Measurements from ENCODE around the gene CCNC. TPM values are rescaled to one million over a fixed set of nuclear protein-coding genes. Genes with fewer than 3 reads are reported as not detected.

Gene CCNC
- total and polyA plus RNA-seq, 9 donors, result 35.5 to 51.7 (median 43.0) TPM

DNA sequence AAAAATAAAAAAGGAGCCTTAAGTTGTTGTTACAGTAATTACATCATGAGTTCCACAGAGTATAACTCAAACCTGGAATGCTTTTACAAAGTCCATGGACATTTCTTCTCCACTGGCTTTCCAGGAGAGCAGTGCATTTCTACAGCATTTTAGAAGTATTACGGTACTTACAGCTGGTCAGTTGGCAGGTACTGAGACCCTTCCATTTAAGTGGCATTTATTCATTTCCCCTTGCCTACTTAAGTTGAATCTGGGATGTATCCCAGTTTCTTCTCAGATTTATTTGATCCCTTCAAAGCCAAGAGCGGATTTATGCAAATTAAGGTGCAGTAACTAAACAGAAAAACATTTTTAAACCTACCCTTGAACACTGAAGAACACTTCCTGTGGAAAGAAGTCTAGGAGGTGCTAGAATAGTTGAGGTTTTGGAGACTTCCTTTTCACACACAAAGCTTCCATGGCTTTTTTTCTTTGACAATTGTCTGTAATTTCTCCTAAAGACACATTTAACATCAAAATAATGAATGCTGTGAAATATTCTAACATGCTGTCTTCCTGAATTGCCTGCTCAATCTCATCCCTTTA, 41.5 kb upstream of the CCNC start:
- WGBS (ENCODE audit: insufficient coverage), result no CpG with 5 or more reads among the region's 2 CpGs
- no peaks in the 10 kb centered on the region for H3K36me3 ChIP-seq (ENCODE audit: control insufficient read depth, insufficient read depth, low read length)
- H3K4me3 ChIP-seq (ENCODE audit: low read length), result no peak overlapping the region
- no peak for DNase-seq
- H3K9me3 ChIP-seq (replicated peaks; ENCODE audit: control insufficient read depth, low read depth, low read length), result no peaks in the 10 kb centered on the region
- H3K4me1 ChIP-seq (ENCODE audit: control insufficient read depth, insufficient read depth, low read length), result peaks cover 21% of the 10 kb centered on the region
- no peak overlapping the region for H3K27ac ChIP-seq (ENCODE audit: low read length)
- H3K27me3 ChIP-seq (ENCODE audit: control insufficient read depth, insufficient read depth, low read length), result peaks cover 84% of the 10 kb centered on the region

DNA sequence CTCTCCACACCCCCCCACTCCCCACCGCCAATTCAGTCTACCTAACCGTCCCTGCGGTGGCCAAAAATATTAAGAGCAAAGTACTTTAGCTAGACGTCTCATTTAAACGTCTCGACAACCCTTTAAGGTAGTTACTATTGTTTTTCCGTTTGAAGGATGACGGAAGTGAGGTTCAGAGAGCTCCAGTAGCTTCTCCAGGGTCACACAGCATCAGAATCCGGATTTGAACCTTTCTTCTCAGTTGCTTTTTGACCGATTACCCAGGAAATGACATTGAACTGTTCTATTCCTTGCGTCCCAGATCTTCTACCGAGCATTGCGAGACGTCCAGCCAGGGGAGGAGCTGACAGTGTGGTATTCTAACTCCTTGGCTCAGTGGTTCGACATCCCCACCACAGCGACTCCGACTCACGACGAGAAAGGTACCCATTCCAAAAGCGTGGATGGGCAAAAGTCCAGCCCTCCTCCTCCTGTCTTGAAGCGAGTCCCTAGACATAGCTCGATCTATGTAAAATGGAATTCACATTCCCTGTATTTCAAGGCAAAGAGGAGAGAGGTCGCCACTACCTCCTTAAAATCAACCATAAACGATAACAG, 40.5 kb upstream of the CCNC start:
- Histone ChIP-seq H3K4me3 (ENCODE audit: low read length) (no peak overlapping the region), H3K27me3 (ENCODE audit: control insufficient read depth, insufficient read depth, low read length) (peaks cover 84% of the 10 kb centered on the region), H3K9me3 (replicated peaks; ENCODE audit: control insufficient read depth, low read depth, low read length) (no peaks in the 10 kb centered on the region), H3K4me1 (ENCODE audit: control insufficient read depth, insufficient read depth, low read length) (peaks cover 20% of the 10 kb centered on the region), H3K36me3 (ENCODE audit: control insufficient read depth, insufficient read depth, low read length) (no peaks in the 10 kb centered on the region), H3K27ac (ENCODE audit: low read length) (no peak overlapping the region)
- no peak for DNase-seq
- WGBS (ENCODE audit: insufficient coverage), result 0% methylated on average over 8 of the region's 24 CpGs

- no peaks in the 10 kb centered on the region for H3K36me3 ChIP-seq (ENCODE audit: control insufficient read depth, insufficient read depth, low read length)
- peaks cover 24% of the 10 kb centered on the region for H3K4me1 ChIP-seq (ENCODE audit: control insufficient read depth, insufficient read depth, low read length)
- no peak overlapping the region for H3K27ac ChIP-seq (ENCODE audit: low read length)
- H3K27me3 ChIP-seq (ENCODE audit: control insufficient read depth, insufficient read depth, low read length), result peaks cover 85% of the 10 kb centered on the region
- H3K4me3 ChIP-seq (ENCODE audit: low read length), result no peak overlapping the region
- DNase-seq, result no peak
- WGBS (ENCODE audit: insufficient coverage), result 1% methylated on average over 19 of the region's 29 CpGs
- no peaks in the 10 kb centered on the region for H3K9me3 ChIP-seq (replicated peaks; ENCODE audit: control insufficient read depth, low read depth, low read length)
Measured at GRCh38 chr6:99608059-99608885, 39.8 kb upstream of the CCNC start.

GRCh38 chr6:99607416-99608036, 39.1 kb upstream of the CCNC start:
- H3K4me1 ChIP-seq (ENCODE audit: control insufficient read depth, insufficient read depth, low read length), result peaks cover 24% of the 10 kb centered on the region
- under 1% methylated on average over 15 of the region's 34 CpGs for WGBS (ENCODE audit: insufficient coverage)
- peaks cover 85% of the 10 kb centered on the region for H3K27me3 ChIP-seq (ENCODE audit: control insufficient read depth, insufficient read depth, low read length)
- H3K4me3 ChIP-seq (ENCODE audit: low read length), result no peak overlapping the region
- H3K9me3 ChIP-seq (replicated peaks; ENCODE audit: control insufficient read depth, low read depth, low read length), result no peaks in the 10 kb centered on the region
- H3K36me3 ChIP-seq (ENCODE audit: control insufficient read depth, insufficient read depth, low read length), result no peaks in the 10 kb centered on the region
- H3K27ac ChIP-seq (ENCODE audit: low read length), result no peak overlapping the region
- DNase-seq, result no peak

- Histone ChIP-seq H3K27me3 (ENCODE audit: control insufficient read depth, insufficient read depth, low read length) (peaks cover 86% of the 10 kb centered on the region), H3K36me3 (ENCODE audit: control insufficient read depth, insufficient read depth, low read length) (no peaks in the 10 kb centered on the region), H3K27ac (ENCODE audit: low read length) (no peak within 1 kb of the TSS), H3K4me1 (ENCODE audit: control insufficient read depth, insufficient read depth, low read length) (peaks cover 24% of the 10 kb centered on the region), H3K4me3 (ENCODE audit: low read length) (no peak within 1 kb of the TSS), H3K9me3 (replicated peaks; ENCODE audit: control insufficient read depth, low read depth, low read length) (no peaks in the 10 kb centered on the region)
- WGBS (ENCODE audit: insufficient coverage), result 2% methylated on average over 48 of the region's 54 CpGs
- DNase-seq, result no peak
Measured at GRCh38 chr6:99606656-99607415, 38.4 kb upstream of the CCNC start, which contains the start of gene PRDM13. Gene PRDM13, plus strand, starts transcription at chr6:99606833. Its CDS starts 202 bp downstream, at chr6:99607035.

DNA sequence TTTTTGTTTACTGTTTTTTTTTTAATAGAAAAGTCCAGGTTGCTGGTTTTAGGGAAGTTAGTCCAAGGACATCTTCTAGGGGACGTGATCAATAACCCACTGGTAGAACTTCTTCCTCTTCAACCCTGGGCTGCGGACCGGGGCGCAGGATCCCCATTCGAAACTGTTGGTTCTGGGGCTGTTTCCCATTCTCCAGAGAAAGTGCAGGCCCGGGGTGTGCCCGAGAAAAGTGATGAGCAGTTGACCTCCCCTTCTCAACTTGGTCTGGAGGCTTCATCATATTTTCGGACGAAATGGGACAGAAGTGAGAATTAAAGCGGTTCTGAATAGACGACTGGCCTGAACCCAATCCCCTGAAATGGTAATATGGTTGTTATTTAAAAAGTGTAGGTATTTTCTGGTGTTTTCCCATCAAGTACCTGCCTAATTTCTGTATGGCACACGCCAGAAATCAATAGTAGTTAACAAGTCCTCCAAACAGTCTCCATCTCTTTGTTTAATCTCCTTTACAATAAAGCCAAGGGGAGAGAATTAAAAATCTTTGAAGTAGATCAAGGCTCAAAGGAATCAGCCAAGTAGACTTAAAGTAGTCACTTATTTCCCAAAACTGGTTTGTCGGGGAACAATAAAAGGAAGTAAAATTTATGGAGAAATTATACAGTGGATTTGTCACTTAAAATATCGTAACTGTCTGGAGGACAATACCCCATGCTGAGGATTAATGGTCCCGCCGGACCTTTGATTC, 37.6 kb upstream of the CCNC start:
- Histone ChIP-seq H3K9me3 (replicated peaks; ENCODE audit: control insufficient read depth, low read depth, low read length) (no peaks in the 10 kb centered on the region), H3K4me3 (ENCODE audit: low read length) (no peak overlapping the region), H3K27me3 (ENCODE audit: control insufficient read depth, insufficient read depth, low read length) (peaks cover 92% of the 10 kb centered on the region), H3K36me3 (ENCODE audit: control insufficient read depth, insufficient read depth, low read length) (no peaks in the 10 kb centered on the region), H3K4me1 (ENCODE audit: control insufficient read depth, insufficient read depth, low read length) (peaks cover 24% of the 10 kb centered on the region), H3K27ac (ENCODE audit: low read length) (no peak overlapping the region)
- WGBS (ENCODE audit: insufficient coverage), result 7% methylated on average over 5 of the region's 16 CpGs
- no peak for DNase-seq

DNA sequence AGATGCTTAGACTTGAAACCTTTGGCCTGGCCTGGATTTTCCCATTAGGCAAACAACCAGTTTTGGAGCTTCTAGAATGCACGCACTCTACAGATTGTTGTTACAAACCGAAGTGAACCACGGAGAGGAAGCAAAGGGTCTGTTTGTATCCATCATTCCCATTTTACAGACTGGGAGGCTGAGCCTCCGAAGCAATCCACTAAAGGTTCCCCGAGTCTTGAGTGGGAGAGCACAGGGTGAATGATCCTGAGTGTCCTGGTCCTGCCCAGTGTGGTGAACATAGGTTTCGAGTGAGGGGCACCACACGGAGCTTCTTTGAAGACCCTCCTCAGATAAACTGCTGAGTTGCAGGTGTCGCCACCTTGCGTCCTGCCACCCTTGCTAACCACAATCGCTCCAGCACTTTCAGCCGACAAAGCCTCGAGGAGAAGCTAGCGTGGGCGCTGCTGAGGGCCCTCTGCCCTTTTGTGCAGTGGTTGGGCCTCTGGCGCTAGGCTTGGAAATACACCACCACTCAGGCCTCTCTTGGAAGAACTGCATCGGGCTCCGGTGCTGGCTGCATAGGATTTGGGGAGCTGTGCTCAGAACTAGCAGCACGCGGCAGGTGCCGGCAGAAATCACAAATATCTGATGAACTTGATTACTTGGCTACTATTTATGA, 36.7 kb upstream of the CCNC start:
- no peak for DNase-seq
- no peaks in the 10 kb centered on the region for H3K36me3 ChIP-seq (ENCODE audit: control insufficient read depth, insufficient read depth, low read length)
- H3K27me3 ChIP-seq (ENCODE audit: control insufficient read depth, insufficient read depth, low read length), result peaks cover 93% of the 10 kb centered on the region
- no peak overlapping the region for H3K27ac ChIP-seq (ENCODE audit: low read length)
- H3K9me3 ChIP-seq (replicated peaks; ENCODE audit: control insufficient read depth, low read depth, low read length), result no peaks in the 10 kb centered on the region
- whole genome bisulfite sequencing (ENCODE audit: insufficient coverage), result 4% methylated on average over 14 of the region's 20 CpGs
- peaks cover 24% of the 10 kb centered on the region for H3K4me1 ChIP-seq (ENCODE audit: control insufficient read depth, insufficient read depth, low read length)
- H3K4me3 ChIP-seq (ENCODE audit: low read length), result no peak overlapping the region

- no peak for DNase-seq
- Histone ChIP-seq H3K4me3 (ENCODE audit: low read length) (no peak overlapping the region), H3K36me3 (ENCODE audit: control insufficient read depth, insufficient read depth, low read length) (no peaks in the 10 kb centered on the region), H3K9me3 (replicated peaks; ENCODE audit: control insufficient read depth, low read depth, low read length) (no peaks in the 10 kb centered on the region), H3K27ac (ENCODE audit: low read length) (no peak overlapping the region), H3K4me1 (ENCODE audit: control insufficient read depth, insufficient read depth, low read length) (peaks cover 24% of the 10 kb centered on the region), H3K27me3 (ENCODE audit: control insufficient read depth, insufficient read depth, low read length) (peaks cover 93% of the 10 kb centered on the region)
- 5% methylated on average over 27 of the region's 31 CpGs for WGBS (ENCODE audit: insufficient coverage)
Measured at GRCh38 chr6:99604166-99605073, 36.0 kb upstream of the CCNC start.

All from muscle of leg (tissue), 11 donors.